ENCODE results near the gene MCC. TPM values are rescaled to one million over a fixed set of nuclear protein-coding genes. Genes with fewer than 3 reads are reported as not detected.

MCC gene
- total RNA-seq, 2 donors from 2014 or later, result 7.5 to 9.9 TPM

DNA sequence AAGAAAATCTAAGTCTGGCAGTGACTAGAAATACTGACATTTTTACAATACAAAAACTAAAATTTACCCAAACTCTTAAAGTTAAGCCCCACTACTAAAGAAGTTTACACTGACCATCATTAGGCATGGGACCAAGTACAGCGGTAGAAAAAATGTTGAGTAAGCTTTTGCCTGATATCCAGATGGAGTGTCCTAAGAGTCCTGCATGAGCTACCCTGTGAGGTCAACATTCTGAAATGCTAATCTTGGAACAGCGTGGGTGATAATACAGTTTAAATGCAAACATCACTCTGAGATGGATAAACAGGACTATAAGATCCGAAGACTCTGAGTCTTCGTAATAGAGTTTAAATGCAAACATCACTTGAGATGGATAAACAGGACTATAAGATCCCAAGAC lies 322.0 kb downstream of the MCC start:
- no peaks in the 10 kb centered on the region for H3K36me3 ChIP-seq (replicated peaks in 1 of 2; ENCODE audit: insufficient read depth in 1 of 2, low read depth in 2 of 2)

DNA sequence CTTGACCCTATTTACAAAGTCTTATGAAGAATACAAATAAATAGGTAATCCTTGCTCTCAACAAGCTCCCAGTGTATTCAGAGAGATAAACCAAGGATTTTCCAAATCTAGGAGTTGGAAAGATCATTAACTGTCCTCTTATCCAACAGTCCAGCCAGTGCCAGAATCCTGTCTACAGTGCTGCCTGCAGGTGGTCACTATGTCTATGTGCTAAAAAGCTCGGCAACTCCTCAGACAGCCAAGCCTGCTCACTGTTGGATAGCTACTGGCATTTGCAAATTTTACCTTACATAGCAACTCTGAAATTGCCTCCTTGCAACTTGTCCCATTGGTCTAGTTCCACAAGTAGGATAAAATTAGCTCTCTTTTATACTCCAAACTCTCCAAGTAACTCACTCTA lies 324.2 kb downstream of the MCC start:
- Histone ChIP-seq H3K27me3 (no peaks in the 10 kb centered on the region), H3K4me1 (no peaks in the 10 kb centered on the region), H3K27ac (no peak overlapping the region), H3K9me3 (no peaks in the 10 kb centered on the region), H3K4me3 (no peak overlapping the region), H3K36me3 (replicated peaks in 1 of 2; ENCODE audit: insufficient read depth in 1 of 2, low read depth in 2 of 2) (no peaks in the 10 kb centered on the region)
- 64 to 91% methylated on average over 1 of the region's 1 CpG for WGBS, 2 donors
- ATAC-seq (no peak), DNase-seq (no peak)
- no peak for TF ChIP-seq POLR2A (IDR thresholded peaks at IDR 0.05)
- TF ChIP-seq, protein P1, sequence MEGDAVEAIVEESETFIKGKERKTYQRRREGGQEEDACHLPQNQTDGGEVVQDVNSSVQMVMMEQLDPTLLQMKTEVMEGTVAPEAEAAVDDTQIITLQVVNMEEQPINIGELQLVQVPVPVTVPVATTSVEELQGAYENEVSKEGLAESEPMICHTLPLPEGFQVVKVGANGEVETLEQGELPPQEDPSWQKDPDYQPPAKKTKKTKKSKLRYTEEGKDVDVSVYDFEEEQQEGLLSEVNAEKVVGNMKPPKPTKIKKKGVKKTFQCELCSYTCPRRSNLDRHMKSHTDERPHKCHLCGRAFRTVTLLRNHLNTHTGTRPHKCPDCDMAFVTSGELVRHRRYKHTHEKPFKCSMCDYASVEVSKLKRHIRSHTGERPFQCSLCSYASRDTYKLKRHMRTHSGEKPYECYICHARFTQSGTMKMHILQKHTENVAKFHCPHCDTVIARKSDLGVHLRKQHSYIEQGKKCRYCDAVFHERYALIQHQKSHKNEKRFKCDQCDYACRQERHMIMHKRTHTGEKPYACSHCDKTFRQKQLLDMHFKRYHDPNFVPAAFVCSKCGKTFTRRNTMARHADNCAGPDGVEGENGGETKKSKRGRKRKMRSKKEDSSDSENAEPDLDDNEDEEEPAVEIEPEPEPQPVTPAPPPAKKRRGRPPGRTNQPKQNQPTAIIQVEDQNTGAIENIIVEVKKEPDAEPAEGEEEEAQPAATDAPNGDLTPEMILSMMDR (IDR thresholded peaks at IDR 0.05), result no peak
- intact Hi-C loops (cut with DNase I), result no loop called here

More for the DNA sequence above, 322.0 kb downstream of the MCC start:
- Histone ChIP-seq H3K4me3 (no peak overlapping the region), H3K27ac (no peak overlapping the region), H3K4me1 (no peaks in the 10 kb centered on the region), H3K27me3 (no peaks in the 10 kb centered on the region), H3K9me3 (no peaks in the 10 kb centered on the region)
- DNase-seq (no peak), ATAC-seq (no peak)
- 48 to 53% methylated on average over 4 of the region's 4 CpGs for WGBS, 2 donors
- TF ChIP-seq POLR2A (IDR thresholded peaks at IDR 0.05), result no peak
- TF ChIP-seq, protein P1 (IDR thresholded peaks at IDR 0.05), result no peak
- intact Hi-C loops (cut with DNase I), result no loop called here

DNA sequence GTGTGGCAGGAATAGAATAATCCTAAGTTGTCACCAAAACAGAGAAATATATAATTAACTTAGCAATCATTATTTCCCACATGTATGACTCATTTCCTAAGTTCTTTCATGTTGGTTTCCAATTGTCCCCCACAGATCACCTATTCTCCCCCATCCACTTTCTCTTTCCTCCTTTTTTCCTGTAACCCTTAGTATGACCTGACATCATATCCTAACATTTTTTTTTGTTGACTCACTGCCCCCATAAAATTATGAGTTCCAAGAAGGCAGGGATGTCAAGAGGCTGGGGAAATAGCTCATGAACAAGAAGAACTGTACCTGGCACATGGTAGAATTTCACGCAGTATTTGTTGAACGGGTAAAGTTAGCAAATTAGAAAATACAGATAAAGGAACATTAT lies 324.9 kb downstream of the MCC start:
- ATAC-seq, result no peak
- H3K27me3 ChIP-seq, result no peaks in the 10 kb centered on the region
- no peak overlapping the region for H3K4me3 ChIP-seq
- H3K9me3 ChIP-seq, result no peaks in the 10 kb centered on the region
- intact Hi-C loops (cut with DNase I), result no loop called here
- H3K36me3 ChIP-seq (replicated peaks in 1 of 2; ENCODE audit: insufficient read depth in 1 of 2, low read depth in 2 of 2), result no peaks in the 10 kb centered on the region
- no peak for TF ChIP-seq POLR2A (IDR thresholded peaks at IDR 0.05)
- TF ChIP-seq, protein P1 (IDR thresholded peaks at IDR 0.05), result no peak
- no peaks in the 10 kb centered on the region for H3K4me1 ChIP-seq
- no peak for DNase-seq
- no peak overlapping the region for H3K27ac ChIP-seq
- 67 to 82% methylated on average over 2 of the region's 2 CpGs for WGBS, 2 donors

DNA sequence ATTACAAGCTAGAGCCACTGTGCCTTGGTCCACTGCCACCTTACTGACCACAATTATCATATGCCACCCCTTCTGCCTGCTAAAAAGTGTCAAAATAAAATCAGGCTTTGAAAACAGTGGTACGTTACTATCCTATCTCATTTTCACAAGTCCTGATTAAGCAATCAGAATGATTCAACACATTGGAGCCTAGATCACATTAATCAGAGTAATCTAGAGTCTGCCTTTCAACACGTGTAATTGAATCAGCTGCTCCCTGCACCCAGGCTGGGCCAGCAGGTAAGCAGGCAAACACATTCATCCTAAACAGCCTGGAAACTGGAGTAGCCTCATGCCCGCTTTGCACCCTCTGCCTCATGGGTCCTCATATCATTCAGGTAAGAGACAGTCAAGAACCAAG lies 325.5 kb downstream of the MCC start:
- H3K36me3 ChIP-seq (replicated peaks in 1 of 2; ENCODE audit: insufficient read depth in 1 of 2, low read depth in 2 of 2), result no peaks in the 10 kb centered on the region
- no peak for ATAC-seq
- 37 to 40% methylated on average over 3 of the region's 3 CpGs for WGBS, 2 donors
- H3K27me3 ChIP-seq, result no peaks in the 10 kb centered on the region
- no peak for TF ChIP-seq POLR2A (IDR thresholded peaks at IDR 0.05)
- TF ChIP-seq, protein P1 (IDR thresholded peaks at IDR 0.05), result no peak
- intact Hi-C loops (cut with DNase I), result no loop called here
- no peak overlapping the region for H3K27ac ChIP-seq
- no peak overlapping the region for H3K4me3 ChIP-seq
- no peaks in the 10 kb centered on the region for H3K4me1 ChIP-seq
- no peak for DNase-seq
- H3K9me3 ChIP-seq, result no peaks in the 10 kb centered on the region

DNA sequence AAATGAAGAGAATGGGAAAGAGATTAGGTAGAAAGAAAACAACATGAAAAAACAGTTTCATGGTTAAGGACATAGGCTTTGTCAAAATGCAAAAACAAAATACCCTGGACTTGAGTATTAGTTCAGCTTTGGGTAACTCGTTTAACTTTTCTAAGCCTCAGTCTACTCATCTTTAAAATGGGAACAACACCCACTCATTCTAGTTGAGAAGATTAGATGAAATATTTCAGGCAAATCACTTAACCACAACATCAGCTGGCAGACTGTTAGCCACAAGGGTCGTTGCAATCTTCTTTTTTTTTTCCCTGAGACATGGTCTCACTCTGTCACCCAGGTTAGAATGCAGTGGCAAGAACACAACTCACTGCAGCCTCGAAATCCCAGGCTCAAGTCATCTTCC lies 326.0 kb downstream of the MCC start:
- no peak overlapping the region for H3K4me3 ChIP-seq
- H3K9me3 ChIP-seq, result no peaks in the 10 kb centered on the region
- WGBS, 2 donors, result 50 to 55% methylated on average over 3 of the region's 3 CpGs
- no peaks in the 10 kb centered on the region for H3K4me1 ChIP-seq
- no peaks in the 10 kb centered on the region for H3K36me3 ChIP-seq (replicated peaks in 1 of 2; ENCODE audit: insufficient read depth in 1 of 2, low read depth in 2 of 2)
- intact Hi-C loops (cut with DNase I), result no loop called here
- ATAC-seq (no peak), DNase-seq (no peak)
- TF ChIP-seq POLR2A (IDR thresholded peaks at IDR 0.05), result no peak
- TF ChIP-seq, protein P1 (IDR thresholded peaks at IDR 0.05), result no peak
- no peak overlapping the region for H3K27ac ChIP-seq
- H3K27me3 ChIP-seq, result no peaks in the 10 kb centered on the region
